ENCODE results near the gene TTF2.

GRCh38 chr1:117147341-117147831 is 87.3 kb downstream of the TTF2 start:
- TF ChIP-seq, protein P1, sequence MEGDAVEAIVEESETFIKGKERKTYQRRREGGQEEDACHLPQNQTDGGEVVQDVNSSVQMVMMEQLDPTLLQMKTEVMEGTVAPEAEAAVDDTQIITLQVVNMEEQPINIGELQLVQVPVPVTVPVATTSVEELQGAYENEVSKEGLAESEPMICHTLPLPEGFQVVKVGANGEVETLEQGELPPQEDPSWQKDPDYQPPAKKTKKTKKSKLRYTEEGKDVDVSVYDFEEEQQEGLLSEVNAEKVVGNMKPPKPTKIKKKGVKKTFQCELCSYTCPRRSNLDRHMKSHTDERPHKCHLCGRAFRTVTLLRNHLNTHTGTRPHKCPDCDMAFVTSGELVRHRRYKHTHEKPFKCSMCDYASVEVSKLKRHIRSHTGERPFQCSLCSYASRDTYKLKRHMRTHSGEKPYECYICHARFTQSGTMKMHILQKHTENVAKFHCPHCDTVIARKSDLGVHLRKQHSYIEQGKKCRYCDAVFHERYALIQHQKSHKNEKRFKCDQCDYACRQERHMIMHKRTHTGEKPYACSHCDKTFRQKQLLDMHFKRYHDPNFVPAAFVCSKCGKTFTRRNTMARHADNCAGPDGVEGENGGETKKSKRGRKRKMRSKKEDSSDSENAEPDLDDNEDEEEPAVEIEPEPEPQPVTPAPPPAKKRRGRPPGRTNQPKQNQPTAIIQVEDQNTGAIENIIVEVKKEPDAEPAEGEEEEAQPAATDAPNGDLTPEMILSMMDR (IDR thresholded peaks at IDR 0.05): no peak
- no peak for TF ChIP-seq EP300 (IDR thresholded peaks at IDR 0.05)
- no peak for TF ChIP-seq POLR2A (IDR thresholded peaks at IDR 0.05; ENCODE audit: low read depth)
- no peak for TF ChIP-seq POLR2AphosphoS5 (IDR thresholded peaks at IDR 0.05)
